Osteoblast (primary cell): ENCODE measurements around the gene RNF144B. TPM values are rescaled to one million over a fixed set of nuclear protein-coding genes. Genes with fewer than 3 reads are reported as not detected.

Experiments
- DNase-seq: peaks from one replicate; pipeline ENCODE4 v3.0.0; 2011; ENCODE audit warnings: low spot score, mixed read lengths; ENCODE audit not compliant: insufficient read length; ENCODE audit errors: missing footprints
- H2AFZ ChIP-seq: 2 replicates; pipeline ENCODE4 v1.6.0; 2011; ENCODE audit warnings: mild to moderate bottlenecking, low read length
- H3K27ac ChIP-seq: 2 replicates; pipeline ENCODE4 v1.5.1; 2011; ENCODE audit warnings: mild to moderate bottlenecking, low read depth, low read length, moderate library complexity
- H3K27me3 ChIP-seq: 2 replicates; pipeline ENCODE4 v1.6.0; 2012; ENCODE audit warnings: mild to moderate bottlenecking, control low read depth, inconsistent platforms, low read length, moderate library complexity; ENCODE audit not compliant: insufficient read depth
- H3K36me3 ChIP-seq: 2 replicates; pipeline ENCODE4 v1.5.1; 2011; ENCODE audit warnings: mild to moderate bottlenecking, low read length, control low read depth, moderate library complexity; ENCODE audit not compliant: insufficient read depth
- H3K4me1 ChIP-seq: 2 replicates; pipeline ENCODE4 v1.5.1; 2011; ENCODE audit warnings: mild to moderate bottlenecking, low read length, control low read depth, moderate library complexity; ENCODE audit not compliant: insufficient read depth
- H3K4me2 ChIP-seq: 2 replicates; pipeline ENCODE4 v1.6.0; 2011; ENCODE audit warnings: mild to moderate bottlenecking, low read length; ENCODE audit not compliant: insufficient read depth
- H3K4me3 ChIP-seq: fragments of 200-600 bp; sonication (generic); 3 replicates; pipeline ENCODE4 v1.5.1; 2012; ENCODE audit warnings: mild to moderate bottlenecking, low read length, inconsistent platforms; ENCODE audit not compliant: insufficient read depth
- H3K79me2 ChIP-seq: 2 replicates; pipeline ENCODE4 v1.6.0; 2012; ENCODE audit warnings: mild to moderate bottlenecking, low read length, control low read depth, inconsistent platforms; ENCODE audit not compliant: insufficient read depth
- H3K9me3 ChIP-seq: 2 replicates; pipeline ENCODE4 v1.5.1; 2011; ENCODE audit warnings: low read depth, low read length, control low read depth
- H4K20me1 ChIP-seq: 2 replicates; pipeline ENCODE4 v1.6.0; 2012; ENCODE audit warnings: mild to moderate bottlenecking, low read length, control low read depth; ENCODE audit not compliant: insufficient read depth
- total RNA-seq: library from RNA; depleted of rRNA; stranded (reverse); fragments of >200 nt; gene quantifications from 2 replicates; pipeline ENCODE4 v1.2.3, GENCODE V29; 2012
- TF ChIP-seq, protein P1 (sequence below): IDR thresholded peaks from 2 replicates; pipeline ENCODE4 v1.5.1; 2011; ENCODE audit warnings: mild to moderate bottlenecking, low read depth, low read length, moderate library complexity; ENCODE audit errors: extremely low read depth

RNF144B gene
- 4.4 and 5.8 TPM in 2 replicates for total RNA-seq

DNA sequence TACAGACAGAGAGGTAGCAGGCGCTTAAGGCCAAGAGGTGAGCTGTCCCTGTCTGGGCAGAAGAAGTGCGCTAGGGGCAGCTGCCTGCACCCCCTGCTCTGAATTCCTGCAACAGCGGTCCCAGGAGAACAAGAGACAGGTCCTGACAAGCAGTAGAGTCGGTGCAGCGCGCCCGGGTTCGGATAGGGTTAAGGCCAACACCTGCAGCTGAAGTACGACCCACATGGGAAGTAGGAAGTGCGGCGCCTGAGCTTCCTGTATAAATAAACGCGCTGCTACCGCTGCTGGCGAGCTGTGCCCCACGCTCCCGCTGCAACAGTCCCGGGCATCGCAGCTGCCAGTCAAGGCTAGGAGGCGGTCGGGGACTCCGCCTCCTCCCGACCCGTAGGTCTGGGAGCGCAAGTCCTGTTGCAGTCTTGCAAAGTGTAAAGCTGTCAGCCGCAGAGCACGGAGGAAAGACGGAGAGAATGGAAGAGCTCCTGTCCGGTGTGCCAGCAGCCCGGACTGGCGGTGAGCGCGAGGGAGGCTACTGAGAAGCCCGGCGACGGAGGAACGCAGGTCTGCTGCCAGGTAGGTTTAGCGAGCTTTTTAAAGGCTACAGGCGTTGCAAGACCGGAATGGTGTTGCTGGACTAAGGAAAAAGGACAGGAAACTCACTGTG is at the start of gene RNF144B:
Gene RNF144B, plus strand, starts transcription at position 290 of the 661 bp plus-strand sequence. CDS start 12,185 bp downstream, outside the sequence.
- Histone ChIP-seq H3K36me3 (no peaks in the 10 kb centered on the region), H3K27ac (peak within 1 kb of the TSS; percentile 81), H3K27me3 (no peaks in the 10 kb centered on the region), H3K4me3 (peak within 1 kb of the TSS; percentile 82), H3K9me3 (no peaks in the 10 kb centered on the region), H3K4me2 (peak within 1 kb of the TSS; percentile 90), H2AFZ (peak within 1 kb of the TSS; percentile 97), H3K79me2 (peaks cover 5% of the 10 kb centered on the region), H3K4me1 (peaks cover 44% of the 10 kb centered on the region), H4K20me1 (no peaks in the 10 kb centered on the region)
- TF ChIP-seq, protein P1, sequence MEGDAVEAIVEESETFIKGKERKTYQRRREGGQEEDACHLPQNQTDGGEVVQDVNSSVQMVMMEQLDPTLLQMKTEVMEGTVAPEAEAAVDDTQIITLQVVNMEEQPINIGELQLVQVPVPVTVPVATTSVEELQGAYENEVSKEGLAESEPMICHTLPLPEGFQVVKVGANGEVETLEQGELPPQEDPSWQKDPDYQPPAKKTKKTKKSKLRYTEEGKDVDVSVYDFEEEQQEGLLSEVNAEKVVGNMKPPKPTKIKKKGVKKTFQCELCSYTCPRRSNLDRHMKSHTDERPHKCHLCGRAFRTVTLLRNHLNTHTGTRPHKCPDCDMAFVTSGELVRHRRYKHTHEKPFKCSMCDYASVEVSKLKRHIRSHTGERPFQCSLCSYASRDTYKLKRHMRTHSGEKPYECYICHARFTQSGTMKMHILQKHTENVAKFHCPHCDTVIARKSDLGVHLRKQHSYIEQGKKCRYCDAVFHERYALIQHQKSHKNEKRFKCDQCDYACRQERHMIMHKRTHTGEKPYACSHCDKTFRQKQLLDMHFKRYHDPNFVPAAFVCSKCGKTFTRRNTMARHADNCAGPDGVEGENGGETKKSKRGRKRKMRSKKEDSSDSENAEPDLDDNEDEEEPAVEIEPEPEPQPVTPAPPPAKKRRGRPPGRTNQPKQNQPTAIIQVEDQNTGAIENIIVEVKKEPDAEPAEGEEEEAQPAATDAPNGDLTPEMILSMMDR: no peak
- DNase-seq: peak; percentile 62

DNA sequence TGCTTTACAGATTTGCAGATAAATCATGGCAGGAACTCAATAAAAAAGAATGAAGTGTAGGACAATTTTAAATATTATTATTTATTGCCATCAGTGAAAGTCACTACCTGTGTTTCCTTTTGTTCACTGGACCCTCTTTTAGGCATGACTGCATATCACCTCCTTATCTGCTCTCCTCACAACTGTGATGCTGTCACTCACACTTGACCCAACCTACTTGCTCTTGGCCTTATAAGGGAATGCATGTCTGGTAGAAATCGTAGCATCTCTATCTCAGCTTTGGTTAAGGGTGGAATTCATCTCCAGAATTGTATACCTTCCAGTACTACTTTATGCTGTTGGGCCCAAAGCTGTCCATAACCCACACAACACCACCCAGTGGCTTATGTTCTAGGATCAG is 47.6 kb upstream of the RNF144B start:
- Histone ChIP-seq H4K20me1 (no peaks in the 10 kb centered on the region), H3K27me3 (no peaks in the 10 kb centered on the region), H3K9me3 (no peaks in the 10 kb centered on the region), H3K4me2 (no peak overlapping the region), H3K79me2 (no peaks in the 10 kb centered on the region), H2AFZ (no peak overlapping the region), H3K4me3 (no peak overlapping the region), H3K4me1 (peaks cover 3% of the 10 kb centered on the region), H3K36me3 (no peaks in the 10 kb centered on the region), H3K27ac (no peak overlapping the region)
- no peak for DNase-seq
- TF ChIP-seq, protein P1: no peak

DNA sequence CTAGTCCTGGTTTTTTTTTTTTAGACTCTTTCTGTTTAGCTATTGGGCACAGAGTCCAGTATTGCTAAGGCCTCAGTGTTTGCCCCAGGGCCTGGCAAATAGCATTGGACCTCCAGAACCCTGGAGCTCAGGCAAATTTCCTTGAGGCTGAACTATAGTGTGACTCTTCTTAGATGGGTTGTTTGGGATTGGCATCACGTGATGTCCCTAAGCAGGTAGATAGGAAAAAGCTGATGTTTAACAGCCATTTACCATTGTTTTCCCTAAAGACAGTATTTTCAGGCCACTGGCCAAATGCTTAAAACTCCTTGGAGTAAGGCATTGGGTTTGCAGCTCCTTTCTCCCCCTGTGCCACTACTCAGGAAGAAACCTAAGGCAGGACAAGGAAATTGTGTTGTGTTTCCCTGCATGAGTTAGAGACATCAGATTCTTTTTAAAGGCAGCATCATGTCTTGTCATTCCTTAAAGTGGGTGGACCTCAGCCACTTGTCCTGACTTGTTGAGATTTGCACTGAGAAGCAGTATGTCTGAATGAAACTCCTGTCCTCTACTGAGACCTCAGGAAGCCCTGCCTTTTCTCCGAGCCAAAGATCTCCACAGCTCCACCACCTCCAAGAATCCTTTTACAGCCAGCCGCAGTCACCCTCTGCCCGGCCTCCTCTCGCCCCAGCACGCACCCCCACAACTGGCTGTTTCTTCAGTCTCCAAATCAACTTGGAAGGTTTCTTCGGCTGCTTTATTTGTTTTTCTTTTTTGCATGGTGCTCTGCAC is 46.2 kb upstream of the RNF144B start:
- Histone ChIP-seq H2AFZ (peak overlapping the region; percentile 63), H3K27ac (no peak overlapping the region), H3K36me3 (no peaks in the 10 kb centered on the region), H3K4me1 (peaks cover 3% of the 10 kb centered on the region), H4K20me1 (no peaks in the 10 kb centered on the region), H3K9me3 (no peaks in the 10 kb centered on the region), H3K27me3 (no peaks in the 10 kb centered on the region), H3K4me2 (no peak overlapping the region), H3K79me2 (no peaks in the 10 kb centered on the region), H3K4me3 (no peak overlapping the region)
- TF ChIP-seq, protein P1: no peak
- DNase-seq: no peak

GRCh38 chr6:18342223-18342622 is 44.9 kb upstream of the RNF144B start:
- no peak for DNase-seq
- H3K27me3 ChIP-seq: no peaks in the 10 kb centered on the region
- H4K20me1 ChIP-seq: no peaks in the 10 kb centered on the region
- H3K27ac ChIP-seq: no peak overlapping the region
- H3K4me1 ChIP-seq: peaks cover 4% of the 10 kb centered on the region
- H3K9me3 ChIP-seq: no peaks in the 10 kb centered on the region
- TF ChIP-seq, protein P1: no peak
- H2AFZ ChIP-seq: no peak overlapping the region
- H3K36me3 ChIP-seq: no peaks in the 10 kb centered on the region
- no peaks in the 10 kb centered on the region for H3K79me2 ChIP-seq
- no peak overlapping the region for H3K4me2 ChIP-seq
- H3K4me3 ChIP-seq: no peak overlapping the region
